ENCODE results near the gene ULK4.

Gene ULK4

DNA sequence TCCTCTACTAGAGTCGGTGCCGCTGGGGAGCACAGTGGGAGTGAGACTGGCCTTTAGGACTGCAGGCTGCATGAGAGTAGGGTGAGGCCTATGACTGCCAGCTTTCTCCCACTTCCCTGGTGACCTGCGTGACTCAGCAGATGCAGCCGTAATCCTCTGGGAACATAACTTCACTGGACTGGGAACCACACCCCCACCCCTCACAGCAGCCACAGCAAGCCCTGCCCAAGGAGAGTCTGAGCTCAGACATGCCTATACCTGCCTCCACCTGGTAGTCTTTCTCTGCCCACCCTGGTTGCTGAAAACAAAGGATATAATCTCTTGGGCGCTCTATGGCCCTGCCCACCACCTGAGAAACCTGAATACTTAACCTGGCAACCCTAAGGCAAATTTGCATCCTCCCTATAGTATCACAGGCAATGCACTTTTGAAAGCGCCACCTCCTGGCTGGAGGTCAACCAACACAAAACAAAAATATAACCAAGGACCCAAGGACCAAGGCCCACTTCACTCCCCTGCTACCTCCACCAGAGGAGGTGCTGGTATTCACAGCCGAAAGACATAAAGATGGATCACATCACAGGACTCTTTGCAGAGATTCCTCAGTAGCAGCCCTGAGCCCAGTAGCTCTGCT is 453.7 kb downstream of the ULK4 start:
- ChIA-PET POLR2A (no interaction called here), CTCF (interaction anchor here (0.7 kb wide), 1 partner anchor 147 kb away, joined by 3 read pairs; no protein-coding TSS in a partner anchor)
- H3K4me1 ChIP-seq (ENCODE audit: control insufficient read depth, insufficient read depth, low read length): no peaks in the 10 kb centered on the region
- no peak overlapping the region for H3K27ac ChIP-seq (ENCODE audit: extremely low read depth, low read depth, low read length)
- no peaks in the 10 kb centered on the region for H3K9me3 ChIP-seq (ENCODE audit: control insufficient read depth, insufficient read depth, low read depth, low read length)
- TF ChIP-seq ZNF121 (tag by site-specific recombination; IDR thresholded peaks at IDR 0.05): no peak
- TF ChIP-seq ZBTB48 (tag by site-specific recombination; IDR thresholded peaks at IDR 0.05): no peak
- TF ChIP-seq ZNF155 (tag by site-specific recombination; IDR thresholded peaks at IDR 0.05): no peak
- TF ChIP-seq HOXD13 (CRISPR knock-in tag; IDR thresholded peaks at IDR 0.05; ENCODE audit: borderline replicate concordance): no peak
- no peak for TF ChIP-seq ZNF843 (tag by site-specific recombination; IDR thresholded peaks at IDR 0.05)
- TF ChIP-seq ZNF501 (tag by site-specific recombination; IDR thresholded peaks at IDR 0.05): no peak
- H3K4me3 ChIP-seq (ENCODE audit: low read depth, low read length): no peak overlapping the region
- no peaks in the 10 kb centered on the region for H3K36me3 ChIP-seq (ENCODE audit: control insufficient read depth in 2 of 2, insufficient read depth in 1 of 2, low read length in 2 of 2)

DNA sequence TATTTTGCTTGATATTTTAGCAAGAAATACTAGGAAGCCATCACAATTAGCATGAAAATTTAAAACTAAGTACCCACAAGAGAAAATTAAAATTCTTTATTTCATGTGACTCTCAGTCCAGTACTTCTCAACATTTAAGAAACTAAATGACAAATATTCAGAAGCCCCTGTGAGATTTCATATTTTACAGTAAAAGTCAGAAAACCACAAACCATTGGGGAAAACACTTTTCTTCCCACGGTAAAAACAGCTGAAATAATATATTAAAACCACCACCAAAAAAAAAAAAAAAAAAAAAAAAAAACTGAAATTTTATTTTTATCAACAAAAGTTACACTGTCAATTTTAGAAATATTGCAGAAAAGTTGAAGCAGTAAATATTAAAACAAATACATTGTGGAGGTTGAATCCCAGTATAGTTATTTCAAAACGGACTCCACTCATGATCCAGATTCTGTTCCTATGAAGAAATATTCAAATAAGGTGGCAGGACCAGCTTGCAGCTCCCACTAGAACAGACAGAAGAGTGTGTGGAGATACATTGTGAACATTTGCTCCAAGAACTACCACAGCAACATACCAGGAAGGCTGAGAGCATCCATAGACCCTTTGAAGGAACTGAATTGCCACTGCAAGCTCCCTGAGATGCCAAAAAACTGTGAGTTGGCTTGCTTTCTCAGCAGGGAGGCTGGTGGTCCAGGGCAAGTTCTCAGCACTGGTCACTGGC is 454.4 kb downstream of the ULK4 start:
- Histone ChIP-seq H3K4me1 (ENCODE audit: control insufficient read depth, insufficient read depth, low read length) (no peaks in the 10 kb centered on the region), H3K36me3 (ENCODE audit: control insufficient read depth in 2 of 2, insufficient read depth in 1 of 2, low read length in 2 of 2) (no peaks in the 10 kb centered on the region), H3K4me3 (ENCODE audit: low read depth, low read length) (no peak overlapping the region), H3K9me3 (ENCODE audit: control insufficient read depth, insufficient read depth, low read depth, low read length) (no peaks in the 10 kb centered on the region), H3K27ac (ENCODE audit: extremely low read depth, low read depth, low read length) (no peak overlapping the region)
- POLR2A ChIA-PET: no interaction called here
- CTCF ChIA-PET: interaction anchor here (0.6 to 0.7 kb wide), 3 partner anchors 79 to 792 kb away, joined by 3 to 5 read pairs (median 4); no protein-coding TSS in a partner anchor
- TF ChIP-seq KLF16 (tag by site-specific recombination; IDR thresholded peaks at IDR 0.05) (no peak), ZNF610 (tag by site-specific recombination; IDR thresholded peaks at IDR 0.05; ENCODE audit: borderline replicate concordance) (no peak), SCRT2 (tag by site-specific recombination; IDR thresholded peaks at IDR 0.05) (no peak), ZSCAN16 (tag by site-specific recombination; IDR thresholded peaks at IDR 0.05) (no peak), BCL11B (tag by site-specific recombination; IDR thresholded peaks at IDR 0.05; ENCODE audit: low read depth) (no peak), ZBTB17 (tag by site-specific recombination; IDR thresholded peaks at IDR 0.05) (no peak), ZNF621 (tag by site-specific recombination; IDR thresholded peaks at IDR 0.05) (no peak), ZNF416 (tag by site-specific recombination; IDR thresholded peaks at IDR 0.05) (no peak), ZNF596 (tag by site-specific recombination; IDR thresholded peaks at IDR 0.05) (no peak), SP7 (tag by site-specific recombination; IDR thresholded peaks at IDR 0.05) (no peak)
- TF ChIP-seq, protein P1, sequence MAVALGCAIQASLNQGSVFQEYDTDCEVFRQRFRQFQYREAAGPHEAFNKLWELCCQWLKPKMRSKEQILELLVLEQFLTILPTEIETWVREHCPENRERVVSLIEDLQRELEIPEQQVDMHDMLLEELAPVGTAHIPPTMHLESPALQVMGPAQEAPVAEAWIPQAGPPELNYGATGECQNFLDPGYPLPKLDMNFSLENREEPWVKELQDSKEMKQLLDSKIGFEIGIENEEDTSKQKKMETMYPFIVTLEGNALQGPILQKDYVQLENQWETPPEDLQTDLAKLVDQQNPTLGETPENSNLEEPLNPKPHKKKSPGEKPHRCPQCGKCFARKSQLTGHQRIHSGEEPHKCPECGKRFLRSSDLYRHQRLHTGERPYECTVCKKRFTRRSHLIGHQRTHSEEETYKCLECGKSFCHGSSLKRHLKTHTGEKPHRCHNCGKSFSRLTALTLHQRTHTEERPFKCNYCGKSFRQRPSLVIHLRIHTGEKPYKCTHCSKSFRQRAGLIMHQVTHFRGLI (tag by site-specific recombination; IDR thresholded peaks at IDR 0.05): no peak
- TF ChIP-seq, protein P2, sequence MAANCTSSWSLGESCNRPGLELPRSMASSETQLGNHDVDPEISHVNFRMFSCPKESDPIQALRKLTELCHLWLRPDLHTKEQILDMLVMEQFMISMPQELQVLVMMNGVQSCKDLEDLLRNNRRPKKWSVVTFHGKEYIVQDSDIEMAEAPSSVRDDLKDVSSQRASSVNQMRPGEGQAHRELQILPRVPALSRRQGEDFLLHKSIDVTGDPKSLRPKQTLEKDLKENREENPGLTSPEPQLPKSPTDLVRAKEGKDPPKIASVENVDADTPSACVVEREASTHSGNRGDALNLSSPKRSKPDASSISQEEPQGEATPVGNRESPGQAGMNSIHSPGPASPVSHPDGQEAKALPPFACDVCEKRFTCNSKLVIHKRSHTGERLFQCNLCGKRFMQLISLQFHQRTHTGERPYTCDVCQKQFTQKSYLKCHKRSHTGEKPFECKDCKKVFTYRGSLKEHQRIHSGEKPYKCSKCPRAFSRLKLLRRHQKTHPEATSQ (tag by site-specific recombination; IDR thresholded peaks at IDR 0.05): no peak
- TF ChIP-seq, protein P3, sequence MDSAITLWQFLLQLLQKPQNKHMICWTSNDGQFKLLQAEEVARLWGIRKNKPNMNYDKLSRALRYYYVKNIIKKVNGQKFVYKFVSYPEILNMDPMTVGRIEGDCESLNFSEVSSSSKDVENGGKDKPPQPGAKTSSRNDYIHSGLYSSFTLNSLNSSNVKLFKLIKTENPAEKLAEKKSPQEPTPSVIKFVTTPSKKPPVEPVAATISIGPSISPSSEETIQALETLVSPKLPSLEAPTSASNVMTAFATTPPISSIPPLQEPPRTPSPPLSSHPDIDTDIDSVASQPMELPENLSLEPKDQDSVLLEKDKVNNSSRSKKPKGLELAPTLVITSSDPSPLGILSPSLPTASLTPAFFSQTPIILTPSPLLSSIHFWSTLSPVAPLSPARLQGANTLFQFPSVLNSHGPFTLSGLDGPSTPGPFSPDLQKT (IDR thresholded peaks at IDR 0.05; ENCODE audit: borderline replicate concordance, low read depth, low read length): no peak
- TF ChIP-seq, protein P4, sequence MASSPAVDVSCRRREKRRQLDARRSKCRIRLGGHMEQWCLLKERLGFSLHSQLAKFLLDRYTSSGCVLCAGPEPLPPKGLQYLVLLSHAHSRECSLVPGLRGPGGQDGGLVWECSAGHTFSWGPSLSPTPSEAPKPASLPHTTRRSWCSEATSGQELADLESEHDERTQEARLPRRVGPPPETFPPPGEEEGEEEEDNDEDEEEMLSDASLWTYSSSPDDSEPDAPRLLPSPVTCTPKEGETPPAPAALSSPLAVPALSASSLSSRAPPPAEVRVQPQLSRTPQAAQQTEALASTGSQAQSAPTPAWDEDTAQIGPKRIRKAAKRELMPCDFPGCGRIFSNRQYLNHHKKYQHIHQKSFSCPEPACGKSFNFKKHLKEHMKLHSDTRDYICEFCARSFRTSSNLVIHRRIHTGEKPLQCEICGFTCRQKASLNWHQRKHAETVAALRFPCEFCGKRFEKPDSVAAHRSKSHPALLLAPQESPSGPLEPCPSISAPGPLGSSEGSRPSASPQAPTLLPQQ (tag by site-specific recombination; IDR thresholded peaks at IDR 0.05): no peak
